K562 (cell line): ENCODE results near the gene STON2. TPM values are rescaled to one million over a fixed set of nuclear protein-coding genes. Genes with fewer than 3 reads are reported as not detected.

Experiments
- ELF2 ChIP-seq: fragments of 250-450 bp; sonication (Bioruptor Pico); IDR thresholded peaks from 2 replicates; pipeline ENCODE4 v1.5.0; 2021; ENCODE audit warnings: mild to moderate bottlenecking
- FIP1L1 ChIP-seq: fragments of 200-400 bp; formaldehyde crosslinking; IDR thresholded peaks from 2 replicates; pipeline ENCODE4 v1.6.1; 2018; ENCODE audit warnings: mild to moderate bottlenecking, low read depth, low read length; ENCODE audit not compliant: poor library complexity, severe bottlenecking
- ZBTB2 ChIP-seq: fragments of 450-650 bp; IDR thresholded peaks from 2 replicates; pipeline ENCODE4 v1.6.1; 2016; ENCODE audit warnings: antibody characterized with exemption
- ZBTB40 ChIP-seq, 2 experiments: fragments of 450-650 bp in 1 of 2; sonication (generic) in 1 of 2; formaldehyde crosslinking in 1 of 2; IDR thresholded peaks; 2 replicates each; pipeline versions ENCODE4 v1.7.1 to v1.9.0; 2016 to 2022; ENCODE audit warnings: inconsistent platforms in 1 of 2, mild to moderate bottlenecking in 1 of 2, missing genetic modification reagents in 1 of 2
- ZFP91 ChIP-seq: sonication (generic); formaldehyde crosslinking; IDR thresholded peaks from 2 replicates; pipeline ENCODE4 v1.8.0; 2022; ENCODE audit warnings: mild to moderate bottlenecking, missing genetic modification reagents
- ZNF592 ChIP-seq: fragments of 450-650 bp; IDR thresholded peaks from 2 replicates; pipeline ENCODE4 v1.6.1; 2017; ENCODE audit warnings: antibody characterized with exemption, mild to moderate bottlenecking
- ZNF780A ChIP-seq: fragments of 250-450 bp; sonication (Bioruptor Pico); IDR thresholded peaks from 2 replicates; pipeline ENCODE4 v1.5.0; 2021; ENCODE audit warnings: mild to moderate bottlenecking
- polyA plus RNA-seq, 8 experiments: library from polyadenylated mRNA; depleted of rRNA in 4 of 8; stranded (reverse) in 5 of 8; unstranded in 3 of 8; fragments of >200 nt; fragmentation: Nextera tagmentation in 2 of 8; fragmentation: Illumina TruSeq in 1 of 8; extraction: Ambion mirVana in 2 of 8; extraction: Trizol in 1 of 8; gene quantifications; 2 replicates each; pipeline versions ENCODE4 v1.2.1 to v1.2.3, GENCODE V29; 2011 to 2014; ENCODE audit warnings: inconsistent platforms in 1 of 8, missing spikeins in 1 of 8
- total RNA-seq, 7 experiments: library from RNA; depleted of rRNA in 6 of 7; stranded (reverse); fragments of >200 nt in 6 of 7; fragmentation: Illumina TruSeq in 2 of 7; extraction: Trizol in 2 of 7; gene quantifications; 2 replicates each; pipeline versions ENCODE4 v1.2.1 to v1.2.3, GENCODE V29; 2011 to 2021; ENCODE audit warnings: low replicate concordance in 1 of 7

The STON2 gene
- total and polyA plus RNA-seq, 9 of the 15 experiments (the other 6 are each of a cell fraction or from before 2014, with no cell fraction given), result 7.8 to 99.3 (median 53.5) TPM

- TF ChIP-seq ZBTB40 (IDR thresholded peaks at IDR 0.05), result no peak
- TF ChIP-seq ZBTB40 (CRISPR knock-in tag; IDR thresholded peaks at IDR 0.05), result no peak
- no peak for TF ChIP-seq FIP1L1
- no peak for TF ChIP-seq ZFP91 (CRISPR knock-in tag)
- TF ChIP-seq ZNF780A, result no peak
- TF ChIP-seq ELF2 (CRISPR knock-in tag), result no peak
- TF ChIP-seq ZBTB2, result no peak
- no peak for TF ChIP-seq ZNF592
Observed at GRCh38 chr14:81398196-81398891, 1.8 kb downstream of the STON2 start (continued).
